H1 (cell line): ENCODE measurements around the gene CRADD. TPM values are rescaled to one million over a fixed set of nuclear protein-coding genes. Genes with fewer than 3 reads are reported as not detected.

ENCODE experiments used
- CTCF ChIA-PET: fragments of 300-600 bp; sonication (Branson Sonifier 250); formaldehyde crosslinking; loops from one replicate; lab custom pipeline; 2021; ENCODE audit not compliant: partially characterized antibody; lab: Charles Lee
- POLR2A ChIA-PET: fragments of 300-600 bp; sonication (Branson Sonifier 250); formaldehyde crosslinking; loops from one replicate; lab custom pipeline; 2021; ENCODE audit warnings: inconsistent platforms; ENCODE audit not compliant: partially characterized antibody; lab: Charles Lee
- DNase-seq, 2 experiments: peaks; one replicate each; pipeline versions ENCODE4 v3.0.0 to v3.0.0-alpha.2; 2010 to 2022; ENCODE audit warnings: low spot score in 2 of 2, low read depth in 1 of 2, mixed read lengths in 1 of 2
- FAIRE-seq: peaks from 2 replicates; lab custom pipeline; 2011; peaks lifted over from hg19 to GRCh38; lab: Jason Lieb, UNC
- H2AFZ ChIP-seq: 2 replicates; pipeline ENCODE4 v1.8.1; 2012; ENCODE audit warnings: low read length, inconsistent platforms
- H2AK5ac ChIP-seq: 2 replicates; pipeline ENCODE4 v1.6.1; 2013; ENCODE audit warnings: low read depth, low read length
- H2BK120ac ChIP-seq: replicated peaks from 2 replicates; pipeline ENCODE3; 2013; ENCODE audit warnings: low read depth, low read length, inconsistent platforms
- H2BK12ac ChIP-seq: 2 replicates; pipeline ENCODE4 v1.6.1; 2013; ENCODE audit warnings: low read depth, low read length
- H2BK15ac ChIP-seq: 2 replicates; pipeline ENCODE4 v1.6.1; 2013; ENCODE audit warnings: low read length
- H2BK20ac ChIP-seq: 2 replicates; pipeline ENCODE4 v1.6.1; 2013; ENCODE audit warnings: low read length
- H2BK5ac ChIP-seq: 2 replicates; pipeline ENCODE4 v1.6.1; 2013; ENCODE audit warnings: low read depth, low read length
- H3K14ac ChIP-seq: 2 replicates; pipeline ENCODE4 v1.6.1; 2013; ENCODE audit warnings: inconsistent platforms; ENCODE audit not compliant: insufficient read length
- H3K18ac ChIP-seq: 2 replicates; pipeline ENCODE4 v1.6.1; 2013; ENCODE audit warnings: low read length; ENCODE audit errors: extremely low read depth
- H3K23ac ChIP-seq: 2 replicates; pipeline ENCODE4 v1.6.1; 2013; ENCODE audit warnings: inconsistent platforms; ENCODE audit not compliant: insufficient read length
- H3K23me2 ChIP-seq: 2 replicates; pipeline ENCODE4 v1.6.1; 2013; ENCODE audit warnings: low read depth, low read length
- H3K27ac ChIP-seq: 2 replicates; pipeline ENCODE4 v1.6.1; 2011; ENCODE audit warnings: low read depth, low read length, inconsistent platforms
- H3K27me3 ChIP-seq, 4 experiments: replicated peaks in 1 of 4; 1 replicate in 1 of 4; 2 replicates in 3 of 4; pipeline versions ENCODE4 v1.6.1 to v1.8.1; 2011 to 2013; ENCODE audit warnings: low read length in 3 of 4, mild to moderate bottlenecking in 3 of 4, inconsistent platforms in 2 of 4, mixed read lengths in 2 of 4, moderate library complexity in 1 of 4; ENCODE audit not compliant: control insufficient read depth in 3 of 4, insufficient read depth in 3 of 4; ENCODE audit errors: extremely low read depth in 1 of 4
- H3K36me3 ChIP-seq, 4 experiments: 2 replicates each; pipeline versions ENCODE4 v1.6.1 to v1.8.1; 2011 to 2013; ENCODE audit warnings: mild to moderate bottlenecking in 4 of 4, low read length in 3 of 4, moderate library complexity in 2 of 4, control low read depth in 1 of 4, inconsistent platforms in 1 of 4; ENCODE audit not compliant: insufficient read depth in 4 of 4, control insufficient read depth in 2 of 4
- H3K4ac ChIP-seq: replicated peaks from 2 replicates; pipeline ENCODE3; 2013; ENCODE audit warnings: low read length, low read depth, mixed read lengths, inconsistent platforms; ENCODE audit not compliant: insufficient read length
- H3K4me1 ChIP-seq, 4 experiments: replicated peaks in 1 of 4; 1 replicate in 1 of 4; 2 replicates in 3 of 4; pipeline versions ENCODE4 v1.6.1 to v1.8.1; 2011 to 2013; ENCODE audit warnings: low read length in 3 of 4, inconsistent platforms in 2 of 4, mixed read lengths in 1 of 4; ENCODE audit not compliant: insufficient read depth in 4 of 4, control insufficient read depth in 3 of 4
- H3K4me2 ChIP-seq, 2 experiments: 2 replicates each; pipeline versions ENCODE4 v1.6.1 to v1.8.1; 2011 to 2013; ENCODE audit warnings: low read depth in 2 of 2, low read length in 2 of 2, control low read depth in 1 of 2, inconsistent platforms in 1 of 2, mild to moderate bottlenecking in 1 of 2; ENCODE audit not compliant: insufficient read depth in 1 of 2
- H3K4me3 ChIP-seq, 4 experiments: fragments of 200-600, 300-600 bp in 1 of 4; sonication (generic), shearing (Covaris generic), sonication (Bioruptor Twin) in 1 of 4; 2 replicates each; pipeline versions ENCODE4 v1.5.1 to v1.8.1; 2011 to 2016; ENCODE audit warnings: low read length in 4 of 4, low read depth in 3 of 4, control low read depth in 2 of 4, inconsistent platforms in 2 of 4, mild to moderate bottlenecking in 2 of 4, mixed read lengths in 1 of 4, moderate library complexity in 1 of 4; ENCODE audit not compliant: insufficient read depth in 2 of 4; ENCODE audit errors: extremely low read depth in 1 of 4
- H3K56ac ChIP-seq: replicated peaks from 2 replicates; pipeline ENCODE3; 2013; ENCODE audit warnings: low read depth, mild to moderate bottlenecking, mixed read lengths, low read length, inconsistent platforms; ENCODE audit not compliant: insufficient read length
- H3K79me1 ChIP-seq: 2 replicates; pipeline ENCODE4 v1.6.1; 2013; ENCODE audit warnings: low read depth, low read length, control low read depth
- H3K79me2 ChIP-seq, 2 experiments: 2 replicates each; pipeline versions ENCODE4 v1.6.1 to v1.8.1; 2012 to 2013; ENCODE audit warnings: low read length in 2 of 2, mild to moderate bottlenecking in 2 of 2, inconsistent platforms in 1 of 2; ENCODE audit not compliant: insufficient read depth in 2 of 2, control insufficient read depth in 1 of 2
- H3K9ac ChIP-seq, 4 experiments: replicated peaks in 1 of 4; 1 replicate in 1 of 4; 2 replicates in 3 of 4; pipeline versions ENCODE4 v1.6.1 to v1.8.1; 2011 to 2013; ENCODE audit warnings: low read depth in 3 of 4, low read length in 3 of 4, control low read depth in 2 of 4, mild to moderate bottlenecking in 2 of 4, moderate library complexity in 2 of 4, inconsistent platforms in 1 of 4; ENCODE audit errors: extremely low read depth in 1 of 4
- H3K9me3 ChIP-seq, 2 experiments: 2 replicates each; pipeline versions ENCODE4 v1.6.1 to v1.8.1; 2012 to 2013; ENCODE audit warnings: mild to moderate bottlenecking in 2 of 2, moderate library complexity in 2 of 2, control low read depth in 1 of 2, inconsistent platforms in 1 of 2, low read depth in 1 of 2, low read length in 1 of 2, mixed read lengths in 1 of 2; ENCODE audit not compliant: insufficient read depth in 2 of 2
- H4K20me1 ChIP-seq, 2 experiments: replicated peaks in 1 of 2; 2 replicates each; pipeline versions ENCODE3 to v1.8.1; 2011 to 2013; ENCODE audit warnings: inconsistent platforms in 2 of 2, low read length in 2 of 2, mild to moderate bottlenecking in 1 of 2; ENCODE audit not compliant: insufficient read depth in 2 of 2, control insufficient read depth in 1 of 2
- H4K5ac ChIP-seq: 2 replicates; pipeline ENCODE4 v1.6.1; 2013; ENCODE audit warnings: low read length, low read depth, mixed read lengths, inconsistent platforms; ENCODE audit not compliant: insufficient read length
- H4K8ac ChIP-seq: 2 replicates; pipeline ENCODE4 v1.8.0; 2013; ENCODE audit warnings: mild to moderate bottlenecking, moderate library complexity, low read length, inconsistent platforms; ENCODE audit not compliant: insufficient read depth; ENCODE audit errors: extremely low read depth
- H4K91ac ChIP-seq: replicated peaks from 2 replicates; pipeline ENCODE3; 2013; ENCODE audit warnings: low read length, mixed read lengths, inconsistent platforms; ENCODE audit not compliant: insufficient read length
- CTCF ChIP-seq, 3 experiments: IDR thresholded peaks; 1 replicate in 2 of 3; 2 replicates in 1 of 3; pipeline versions ENCODE4 v1.5.1 to v1.6.1; 2011; ENCODE audit warnings: low read length in 3 of 3, mild to moderate bottlenecking in 3 of 3, inconsistent platforms in 2 of 3, low read depth in 1 of 3, moderate library complexity in 1 of 3; ENCODE audit not compliant: insufficient read depth in 1 of 3; ENCODE audit errors: control extremely low read depth in 1 of 3
- GABPA ChIP-seq: IDR thresholded peaks from 2 replicates; pipeline ENCODE4 v1.6.1; 2011; ENCODE audit warnings: mild to moderate bottlenecking, low read length, moderate library complexity, borderline replicate concordance; ENCODE audit not compliant: insufficient read depth
- HDAC2 ChIP-seq, 2 experiments: fragments of 300-600 bp in 1 of 2; sonication (generic) in 1 of 2; IDR thresholded peaks; 2 replicates each; pipeline ENCODE4 v1.6.1; 2011 to 2012; ENCODE audit warnings: low read depth in 2 of 2, low read length in 2 of 2, mild to moderate bottlenecking in 2 of 2, moderate library complexity in 2 of 2, borderline replicate concordance in 1 of 2, inconsistent platforms in 1 of 2
- POLR2A ChIP-seq, 2 experiments: IDR thresholded peaks; 1 replicate in 1 of 2; 2 replicates in 1 of 2; pipeline ENCODE4 v1.6.1; 2011; ENCODE audit warnings: low read depth in 2 of 2, low read length in 2 of 2, mild to moderate bottlenecking in 2 of 2; ENCODE audit errors: control extremely low read depth in 1 of 2
- RBBP5 ChIP-seq: IDR thresholded peaks from 2 replicates; pipeline ENCODE4 v1.7.1; 2012; ENCODE audit warnings: low read depth, mild to moderate bottlenecking, inconsistent platforms, low read length, moderate library complexity, borderline replicate concordance
- RXRA ChIP-seq: IDR thresholded peaks from 2 replicates; pipeline ENCODE4 v1.6.1; 2011; ENCODE audit warnings: low read depth, mild to moderate bottlenecking, low read length, moderate library complexity; ENCODE audit not compliant: insufficient read depth
- SP4 ChIP-seq: IDR thresholded peaks from 2 replicates; pipeline ENCODE4 v1.6.1; 2012; ENCODE audit warnings: low read length, inconsistent platforms
- TAF7 ChIP-seq: optimal IDR thresholded peaks from 2 replicates; pipeline ENCODE3; 2011; ENCODE audit warnings: low read depth, mild to moderate bottlenecking, inconsistent platforms, low read length, moderate library complexity, borderline replicate concordance
- USF2 ChIP-seq: IDR thresholded peaks from 2 replicates; pipeline ENCODE4 v1.6.1; 2011; ENCODE audit warnings: low read length, improper control_type of control experiment
- YY1 ChIP-seq: IDR thresholded peaks from 2 replicates; pipeline ENCODE4 v1.6.1; 2011; ENCODE audit warnings: low read depth, mild to moderate bottlenecking, low read length
- WGBS, 2 experiments: shearing (Covaris generic) in 1 of 2; methylation state at CpG; one replicate each; pipeline versions ENCODE4 v1.1.6 to v1.1.7; 2013 to 2015; ENCODE audit warnings: low lambda C conversion rate in 2 of 2, mixed read lengths in 2 of 2, inconsistent platforms in 1 of 2, low coverage in 1 of 2, missing lambda C conversion rate in 1 of 2; ENCODE audit not compliant: insufficient replicate concordance in 2 of 2, insufficient coverage in 1 of 2, insufficient read length in 1 of 2; ENCODE audit errors: extremely low coverage in 1 of 2, missing lambda C conversion rate in 1 of 2; 5-methylcytosine and 5-hydroxymethylcytosine counted together
- polyA plus RNA-seq, 7 experiments: library from polyadenylated mRNA; depleted of rRNA in 3 of 7; stranded (reverse) in 5 of 7; unstranded in 2 of 7; fragments of >200 nt in 5 of 7; fragments of 200-250 nt in 2 of 7; gene quantifications; 1 replicate in 5 of 7; 2 replicates in 1 of 7; 4 replicates in 1 of 7; pipeline versions ENCODE4 v1.2.1 to v1.2.3, GENCODE V29; 2011 to 2013; ENCODE audit warnings: missing spikeins in 2 of 7, mixed read lengths in 2 of 7
- total RNA-seq: library from RNA; stranded (reverse); fragmentation: NEBNext Ultra II Directional; extraction: Animal tissue kit (Norgen Biotek cat#: 25700); gene quantifications from 2 replicates; pipeline ENCODE4 v1.2.1, GENCODE V29; 2021

The CRADD gene
- total and polyA plus RNA-seq, 2 of the 8 experiments (the other 6 are each of a cell fraction or from before 2014, with no cell fraction given), result 8.1 to 15.4 TPM

GRCh38 chr12:93794738-93795137 is 117.6 kb downstream of the CRADD start:
- Histone ChIP-seq H2AFZ (no peak overlapping the region), H4K91ac (no peak overlapping the region), H3K4me2 (no peak overlapping the region), H3K23me2 (no peaks in the 10 kb centered on the region), H4K8ac (no peak overlapping the region), H2BK12ac (no peak overlapping the region), H3K9ac (no peak overlapping the region), H3K18ac (no peak overlapping the region), H4K20me1 (no peaks in the 10 kb centered on the region), H3K27me3 (no peaks in the 10 kb centered on the region), H3K9me3 (no peaks in the 10 kb centered on the region), H3K36me3 (no peaks in the 10 kb centered on the region), H2BK15ac (no peak overlapping the region), H3K4me3 (no peak overlapping the region), H3K79me1 (no peaks in the 10 kb centered on the region), H2BK120ac (no peak overlapping the region), H2BK20ac (no peak overlapping the region), H2AK5ac (no peak overlapping the region), H3K56ac (no peak overlapping the region), H3K4me1 (peaks cover 0 to 7% (median 2%) of the 10 kb centered on the region in 4 experiments; a peak in 3 of 7 replicates), H3K79me2 (no peaks in the 10 kb centered on the region), H2BK5ac (no peak overlapping the region), H4K5ac (no peak overlapping the region), H3K23ac (no peak overlapping the region), H3K4ac (no peak overlapping the region), H3K27ac (no peak overlapping the region), H3K14ac (no peak overlapping the region)
- ChIA-PET POLR2A (no interaction called here), CTCF (no interaction called here)
- DNase-seq (no peak), FAIRE-seq (no peak)
- WGBS, 2 experiments, result 100% methylated on average over 2 of the region's 2 CpGs; no CpG with 5 or more reads in 1 of the 2 experiments
- TF ChIP-seq SP4 (no peak), USF2 (no peak), CTCF (IDR thresholded peaks at IDR 0.05; ENCODE audit: control extremely low read depth in 1 of 3, insufficient read depth in 1 of 3, low read depth in 1 of 3, low read length in 3 of 3) (no peak), HDAC2 (IDR thresholded peaks at IDR 0.05; ENCODE audit: borderline replicate concordance in 1 of 2, low read depth in 2 of 2, low read length in 2 of 2) (no peak), RBBP5 (no peak), TAF7 (no peak), YY1 (no peak), GABPA (no peak), POLR2A (IDR thresholded peaks at IDR 0.05; ENCODE audit: control extremely low read depth in 1 of 2, low read depth in 2 of 2, low read length in 2 of 2) (no peak), RXRA (no peak)
